ENCODE data around the gene KRT23. TPM values are rescaled to one million over a fixed set of nuclear protein-coding genes. Genes with fewer than 3 reads are reported as not detected.

Gene KRT23
- total and polyA plus RNA-seq, 8 donors, result 1.1 to 2.6 TPM; not detected in 6

GRCh38 chr17:40932608-40933007, 4.8 kb downstream of the KRT23 start:
- 54 to 96% (median 71%) methylated on average over 2 of the region's 2 CpGs for WGBS, 5 donors
- intact Hi-C loops (cut with DNase I; ENCODE audit: low total_unique reads), result no loop called here
- Histone ChIP-seq H3K4me1 (peaks cover 0 to 9% (median 0%) of the 10 kb centered on the region in 4 donors), H3K4me3 (no peak overlapping the region), H3K27me3 (peaks cover 0 to 6% (median 0%) of the 10 kb centered on the region in 3 donors), H3K9me3 (no peaks in the 10 kb centered on the region), H3K36me3 (no peaks in the 10 kb centered on the region), H3K27ac (no peak overlapping the region)
- TF ChIP-seq EP300 (IDR thresholded peaks at IDR 0.05) (no peak), CTCF (IDR thresholded peaks at IDR 0.05) (no peak), POLR2AphosphoS5 (IDR thresholded peaks at IDR 0.05) (no peak), POLR2A (IDR thresholded peaks at IDR 0.05) (no peak)
- no peak for DNase-seq

- no peak for TF ChIP-seq CTCF (IDR thresholded peaks at IDR 0.05)
- TF ChIP-seq POLR2A (IDR thresholded peaks at IDR 0.05), result no peak
- TF ChIP-seq EP300 (IDR thresholded peaks at IDR 0.05), result no peak
- no peak for TF ChIP-seq POLR2AphosphoS5 (IDR thresholded peaks at IDR 0.05)
- Histone ChIP-seq H3K27me3 (peaks cover 0 to 14% (median 0%) of the 10 kb centered on the region in 3 donors), H3K4me3 (no peak overlapping the region), H3K4me1 (no peaks in the 10 kb centered on the region), H3K36me3 (no peaks in the 10 kb centered on the region), H3K9me3 (no peaks in the 10 kb centered on the region), H3K27ac (no peak overlapping the region)
- DNase-seq, result no peak
- 53 to 72% (median 60%) methylated on average over 3 of the region's 3 CpGs for WGBS, 5 donors
- intact Hi-C loops (cut with DNase I; ENCODE audit: low total_unique reads), result no loop called here
Measured at GRCh38 chr17:40931311-40931710, 6.1 kb downstream of the KRT23 start.

GRCh38 chr17:40926341-40926740, 11.1 kb downstream of the KRT23 start:
- H3K9me3 ChIP-seq, result no peaks in the 10 kb centered on the region
- WGBS, 5 donors, result 77 to 92% (median 86%) methylated on average over 8 of the region's 8 CpGs
- no peak for TF ChIP-seq POLR2AphosphoS5 (IDR thresholded peaks at IDR 0.05)
- TF ChIP-seq CTCF (IDR thresholded peaks at IDR 0.05), result no peak
- no peak for TF ChIP-seq EP300 (IDR thresholded peaks at IDR 0.05)
- no peak for TF ChIP-seq POLR2A (IDR thresholded peaks at IDR 0.05)
- H3K36me3 ChIP-seq, result no peaks in the 10 kb centered on the region
- H3K27ac ChIP-seq, result no peak overlapping the region
- H3K27me3 ChIP-seq, result peaks cover 0 to 19% (median 5%) of the 10 kb centered on the region in 3 donors
- intact Hi-C loops (cut with DNase I; ENCODE audit: low total_unique reads), result no loop called here
- no peak overlapping the region for H3K4me3 ChIP-seq
- no peaks in the 10 kb centered on the region for H3K4me1 ChIP-seq
- DNase-seq, result no peak

GRCh38 chr17:40922239-40922638, 15.2 kb downstream of the KRT23 start:
- peaks cover 0 to 13% (median 5%) of the 10 kb centered on the region in 3 donors for H3K27me3 ChIP-seq
- no peaks in the 10 kb centered on the region for H3K4me1 ChIP-seq
- no peaks in the 10 kb centered on the region for H3K9me3 ChIP-seq
- intact Hi-C loops (cut with DNase I; ENCODE audit: low total_unique reads), result no loop called here
- TF ChIP-seq POLR2AphosphoS5 (IDR thresholded peaks at IDR 0.05) (peak in 1 of 3 donors; percentile 15), POLR2A (IDR thresholded peaks at IDR 0.05) (no peak), CTCF (IDR thresholded peaks at IDR 0.05) (no peak)
- no peak overlapping the region for H3K4me3 ChIP-seq
- WGBS, 5 donors, result 33 to 61% (median 51%) methylated on average over 2 of the region's 2 CpGs
- no peaks in the 10 kb centered on the region for H3K36me3 ChIP-seq
- H3K27ac ChIP-seq, result no peak overlapping the region
- DNase-seq, result peak; percentile 32 to 50

Measured in stomach (tissue), 9 donors.